Hepatocyte (in vitro differentiated cells): Measurements from ENCODE around the gene UCMA.

Experiments used
- CTCF ChIP-seq: fragments of 200-600 bp; sonication (generic); IDR thresholded peaks from 2 replicates; pipeline ENCODE4 v1.5.1; 2016; ENCODE audit warnings: antibody characterized with exemption, mild to moderate bottlenecking; ENCODE audit not compliant: poor library complexity
- EZH2 ChIP-seq: fragments of 200-600 bp; sonication (generic); IDR thresholded peaks from 2 replicates; pipeline ENCODE4 v1.6.1; 2016; ENCODE audit warnings: antibody characterized with exemption, mild to moderate bottlenecking, borderline replicate concordance
- EZH2phosphoT487 ChIP-seq: fragments of 200-600 bp; sonication (generic); IDR thresholded peaks from one replicate; pipeline ENCODE4 v1.6.1; 2018; ENCODE audit warnings: antibody characterized with exemption, mild to moderate bottlenecking, low read depth, moderate library complexity; ENCODE audit not compliant: unreplicated experiment, severe bottlenecking

- TF ChIP-seq CTCF, result no peak
- TF ChIP-seq EZH2, result no peak
- TF ChIP-seq EZH2phosphoT487, result no peak
These were observed 45.6 kb downstream of the UCMA start for GRCh38 chr10:13188593-13188992.
